ENCODE data around the gene CUL7.
"Not testable (repeated sequence)": the region's sequence is repeated elsewhere in the genome, so short reads cannot be mapped to it uniquely, and the experiment has no call there.

The CUL7 gene

GRCh38 chr6:43060755-43061633, 7.3 kb upstream of the CUL7 start:
- no peak for ATAC-seq
- H3K27me3 Mint-ChIP-seq: no peaks in the 10 kb centered on the region
- H3K27ac Mint-ChIP-seq: no peak overlapping the region

DNA sequence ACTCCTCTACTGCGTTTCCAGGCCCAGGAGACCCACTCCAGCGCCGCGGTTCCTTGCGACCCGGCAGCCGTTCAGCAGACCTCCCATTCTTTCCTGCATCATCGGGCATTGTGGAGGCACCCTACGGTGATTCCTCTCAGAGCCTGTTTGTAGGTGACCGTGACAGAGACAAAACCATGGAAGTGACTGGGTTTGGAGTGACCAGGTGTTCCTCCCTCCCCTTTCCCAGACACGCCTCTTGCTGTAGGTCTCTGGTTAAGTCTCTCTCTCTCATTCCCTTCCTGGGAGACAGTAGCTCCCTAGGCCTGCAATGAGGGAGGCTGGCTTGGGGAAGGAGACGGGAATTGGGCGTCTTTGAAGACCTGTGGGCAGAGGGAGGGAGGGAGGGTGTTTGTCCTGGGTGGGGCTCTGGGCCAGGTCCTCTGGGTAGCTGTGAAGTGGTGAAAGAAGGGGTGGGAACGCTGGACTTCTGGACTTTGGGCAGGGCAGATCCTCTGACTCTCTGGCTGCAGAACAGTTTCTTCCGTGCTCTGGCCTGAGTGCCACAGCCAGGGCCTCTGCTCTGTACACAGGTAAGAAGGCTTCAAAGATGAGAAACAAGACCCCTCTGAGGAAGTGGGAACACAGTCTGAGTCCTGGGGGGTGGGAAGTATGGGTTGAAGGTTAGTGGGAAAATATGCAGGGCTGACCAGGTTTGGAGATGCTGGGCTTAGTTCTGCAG, 6.5 kb upstream of the CUL7 start:
- H3K27me3 Mint-ChIP-seq: no peaks in the 10 kb centered on the region
- peak overlapping the region; percentile 99 for H3K27ac Mint-ChIP-seq
- peak overlapping the region; percentile 93 for H3K4me3 Mint-ChIP-seq
- ATAC-seq: no peak
- H3K4me1 Mint-ChIP-seq: peaks cover 32% of the 10 kb centered on the region
- H3K36me3 Mint-ChIP-seq: peaks cover 31% of the 10 kb centered on the region
- no peaks in the 10 kb centered on the region for H3K9me3 Mint-ChIP-seq

More at GRCh38 chr6:43060755-43061633, 7.3 kb upstream of the CUL7 start:
- Mint-ChIP-seq H3K9me3 (no peaks in the 10 kb centered on the region), H3K4me1 (peaks cover 32% of the 10 kb centered on the region), H3K36me3 (peaks cover 29% of the 10 kb centered on the region), H3K4me3 (peak overlapping the region; percentile 48)

DNA sequence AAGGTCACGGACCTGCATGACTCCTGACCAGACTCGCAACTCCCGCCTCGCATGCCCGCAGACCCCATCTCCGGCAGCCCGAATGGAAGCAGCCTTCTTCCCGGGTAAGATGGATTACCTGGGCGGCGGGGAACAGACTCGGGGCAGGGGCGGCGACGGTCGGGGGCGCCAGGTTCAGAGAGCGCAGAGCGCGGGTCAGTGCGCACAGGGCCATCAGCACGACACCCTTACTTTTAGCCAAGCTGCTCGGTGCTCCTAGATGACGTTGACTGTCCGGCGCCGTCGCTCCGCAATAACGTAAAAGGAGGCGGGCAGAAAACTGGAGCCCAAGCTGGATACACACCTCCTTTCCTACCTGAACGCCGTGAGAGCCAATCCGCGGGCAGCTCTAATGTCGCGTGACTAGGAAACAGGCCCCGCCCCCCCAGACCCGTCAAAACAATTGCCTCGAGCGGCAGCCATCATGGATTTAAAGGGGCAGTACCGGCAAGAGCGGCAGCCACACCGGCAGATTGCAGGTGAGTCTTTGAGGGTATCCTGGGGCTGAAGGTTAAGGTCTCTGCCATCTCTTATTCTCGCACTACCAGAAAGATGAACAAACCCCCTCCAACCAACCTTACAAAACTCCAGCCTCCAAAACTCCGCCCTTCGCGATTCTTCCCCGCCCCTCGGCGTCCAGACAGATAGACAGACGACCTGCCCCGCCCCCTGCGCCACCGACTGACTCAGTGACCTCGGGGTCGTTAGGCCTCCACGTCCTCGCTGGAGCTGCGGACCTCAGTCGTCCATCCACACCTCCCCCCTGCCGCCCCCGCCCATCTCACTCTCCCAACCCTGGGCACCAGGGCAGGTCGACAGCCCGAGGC, 5.8 kb upstream of the CUL7 start, which contains the start of the genes KLC4 and MRPL2:
TSS of gene KLC4 (plus strand) at position 464 of the 866 bp plus-strand sequence. CDS start 1,705 bp downstream, outside the sequence.
TSS of gene MRPL2 (minus strand) at position 267 of the 866 bp plus-strand sequence. CDS start at position 214, 53 bp downstream.
- peak; percentile 98 for ATAC-seq
- Mint-ChIP-seq H3K4me3 (peak within 1 kb of the TSS; percentile 93), H3K9me3 (no peaks in the 10 kb centered on the region), H3K27ac (peak within 1 kb of the TSS; percentile 99), H3K27me3 (no peaks in the 10 kb centered on the region), H3K4me1 (peaks cover 33% of the 10 kb centered on the region), H3K36me3 (peaks cover 26% of the 10 kb centered on the region)

- peak overlapping the region; percentile 99 for H3K27ac Mint-ChIP-seq
- peak overlapping the region; percentile 93 for H3K4me3 Mint-ChIP-seq
- peaks cover 41% of the 10 kb centered on the region for H3K4me1 Mint-ChIP-seq
- H3K36me3 Mint-ChIP-seq: peaks cover 24% of the 10 kb centered on the region
- H3K9me3 Mint-ChIP-seq: no peaks in the 10 kb centered on the region
- H3K27me3 Mint-ChIP-seq: no peaks in the 10 kb centered on the region
- ATAC-seq: no peak
Measured at GRCh38 chr6:43058531-43058930, 4.9 kb upstream of the CUL7 start.

- no peaks in the 10 kb centered on the region for H3K9me3 Mint-ChIP-seq
- peaks cover 60% of the 10 kb centered on the region for H3K4me1 Mint-ChIP-seq
- no peak overlapping the region for H3K4me3 Mint-ChIP-seq
- H3K36me3 Mint-ChIP-seq: peaks cover 32% of the 10 kb centered on the region
- no peak for ATAC-seq
- H3K27me3 Mint-ChIP-seq: no peaks in the 10 kb centered on the region
- no peak overlapping the region for H3K27ac Mint-ChIP-seq
Measured at GRCh38 chr6:43055966-43056365, 2.3 kb upstream of the CUL7 start.

- Mint-ChIP-seq H3K36me3 (peaks cover 47% of the 10 kb centered on the region), H3K9me3 (no peaks in the 10 kb centered on the region), H3K4me1 (peaks cover 54% of the 10 kb centered on the region), H3K27ac (peak overlapping the region; percentile 96), H3K27me3 (no peaks in the 10 kb centered on the region), H3K4me3 (peak overlapping the region; percentile 98)
- no peak for ATAC-seq
Measured at GRCh38 chr6:43054206-43054943, 724 bp upstream of the CUL7 start.

- peak overlapping the region; percentile 98 for H3K4me3 Mint-ChIP-seq
- peaks cover 51% of the 10 kb centered on the region for H3K36me3 Mint-ChIP-seq
- peak overlapping the region; percentile 96 for H3K27ac Mint-ChIP-seq
- H3K9me3 Mint-ChIP-seq: no peaks in the 10 kb centered on the region
- ATAC-seq: peak; percentile 24
- H3K4me1 Mint-ChIP-seq: peaks cover 44% of the 10 kb centered on the region
- H3K27me3 Mint-ChIP-seq: no peaks in the 10 kb centered on the region
Measured at GRCh38 chr6:43052842-43053544, 658 bp downstream of the CUL7 start.

GRCh38 chr6:43052225-43052841, 1.3 kb downstream of the CUL7 start:
- no peaks in the 10 kb centered on the region for H3K27me3 Mint-ChIP-seq
- ATAC-seq: no peak
- H3K4me3 Mint-ChIP-seq: peak overlapping the region; percentile 98
- H3K9me3 Mint-ChIP-seq: no peaks in the 10 kb centered on the region
- H3K27ac Mint-ChIP-seq: peak overlapping the region; percentile 96
- H3K36me3 Mint-ChIP-seq: peaks cover 51% of the 10 kb centered on the region
- peaks cover 41% of the 10 kb centered on the region for H3K4me1 Mint-ChIP-seq

DNA sequence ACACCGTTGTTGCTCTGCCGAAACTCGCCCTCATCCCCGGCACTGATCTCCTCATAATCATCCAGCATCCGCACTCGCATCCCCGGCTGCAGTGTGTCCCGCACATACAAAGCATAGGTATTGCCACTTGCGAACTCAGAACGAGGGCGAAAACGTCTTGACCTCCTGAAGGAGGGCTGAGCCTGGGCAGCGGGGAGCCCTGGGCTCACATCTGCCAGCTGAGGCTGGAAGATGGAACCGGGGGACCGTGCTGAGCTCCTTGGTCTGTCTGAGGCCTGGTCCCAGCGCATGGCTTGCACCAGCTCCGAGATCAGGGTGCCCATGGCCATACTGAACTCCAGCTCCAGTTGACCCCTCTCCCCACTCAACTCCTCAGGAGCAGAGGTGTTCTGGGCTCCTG, 2.7 kb downstream of the CUL7 start:
- Mint-ChIP-seq H3K27ac (peak overlapping the region; percentile 96), H3K36me3 (peaks cover 59% of the 10 kb centered on the region), H3K4me3 (no peak overlapping the region), H3K9me3 (no peaks in the 10 kb centered on the region), H3K4me1 (peaks cover 41% of the 10 kb centered on the region), H3K27me3 (no peaks in the 10 kb centered on the region)
- no peak for ATAC-seq

GRCh38 chr6:43047998-43048397, 5.7 kb downstream of the CUL7 start:
- H3K4me1 Mint-ChIP-seq: peaks cover 27% of the 10 kb centered on the region
- no peaks in the 10 kb centered on the region for H3K27me3 Mint-ChIP-seq
- no peaks in the 10 kb centered on the region for H3K9me3 Mint-ChIP-seq
- H3K27ac Mint-ChIP-seq: no peak overlapping the region
- H3K4me3 Mint-ChIP-seq: no peak overlapping the region
- ATAC-seq: no peak
- peaks cover 75% of the 10 kb centered on the region for H3K36me3 Mint-ChIP-seq

GRCh38 chr6:43045371-43045930, 8.2 kb downstream of the CUL7 start:
- no peak overlapping the region for H3K4me3 Mint-ChIP-seq
- ATAC-seq: no peak
- H3K9me3 Mint-ChIP-seq: no peaks in the 10 kb centered on the region
- H3K4me1 Mint-ChIP-seq: peaks cover 7% of the 10 kb centered on the region
- peaks cover 74% of the 10 kb centered on the region for H3K36me3 Mint-ChIP-seq
- no peak overlapping the region for H3K27ac Mint-ChIP-seq
- no peaks in the 10 kb centered on the region for H3K27me3 Mint-ChIP-seq

GRCh38 chr6:43043310-43043709, 10.3 kb downstream of the CUL7 start:
- H3K27ac Mint-ChIP-seq: no peak overlapping the region
- H3K4me3 Mint-ChIP-seq: no peak overlapping the region
- H3K4me1 Mint-ChIP-seq: peaks cover 5% of the 10 kb centered on the region
- H3K9me3 Mint-ChIP-seq: no peaks in the 10 kb centered on the region
- H3K27me3 Mint-ChIP-seq: no peaks in the 10 kb centered on the region
- peaks cover 73% of the 10 kb centered on the region for H3K36me3 Mint-ChIP-seq
- ATAC-seq: no peak

DNA sequence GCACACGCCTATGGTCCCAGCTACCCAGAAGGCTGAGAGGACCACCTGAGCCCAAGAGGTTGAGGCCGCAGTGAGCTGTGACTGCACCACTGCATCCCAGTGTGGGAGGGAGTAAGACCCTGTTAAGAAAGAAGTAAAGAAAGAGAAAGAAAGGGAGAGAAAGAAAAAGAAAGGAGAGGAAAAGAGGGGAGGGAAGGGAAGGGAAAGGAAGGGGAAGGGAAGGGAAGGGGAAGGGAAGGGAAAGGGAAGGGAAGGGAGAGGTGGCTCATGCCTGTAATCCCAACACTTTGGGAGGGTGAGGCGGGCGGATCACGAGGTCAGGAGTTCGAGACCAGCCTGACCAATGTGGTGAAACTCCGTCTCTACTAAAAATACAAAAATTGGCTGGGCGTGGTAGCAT, 12.2 kb downstream of the CUL7 start:
- peaks cover 78% of the 10 kb centered on the region for H3K36me3 Mint-ChIP-seq
- not testable (repeated sequence) for ATAC-seq, H3K4me1 Mint-ChIP-seq, H3K27ac Mint-ChIP-seq, H3K9me3 Mint-ChIP-seq, H3K4me3 Mint-ChIP-seq, H3K27me3 Mint-ChIP-seq
